ENCODE data around the gene GCK.
"Not testable (repeated sequence)": the region's sequence is repeated elsewhere in the genome, so short reads cannot be mapped to it uniquely, and the experiment has no call there.

Gene GCK

GRCh38 chr7:44200699-44201461 is 11.6 kb upstream of the GCK start, which contains the start of gene YKT6:
YKT6 (plus strand) TSS chr7:44200978; CDS start chr7:44201136, 158 bp downstream.
- peak; percentile 96 for DNase-seq

DNA sequence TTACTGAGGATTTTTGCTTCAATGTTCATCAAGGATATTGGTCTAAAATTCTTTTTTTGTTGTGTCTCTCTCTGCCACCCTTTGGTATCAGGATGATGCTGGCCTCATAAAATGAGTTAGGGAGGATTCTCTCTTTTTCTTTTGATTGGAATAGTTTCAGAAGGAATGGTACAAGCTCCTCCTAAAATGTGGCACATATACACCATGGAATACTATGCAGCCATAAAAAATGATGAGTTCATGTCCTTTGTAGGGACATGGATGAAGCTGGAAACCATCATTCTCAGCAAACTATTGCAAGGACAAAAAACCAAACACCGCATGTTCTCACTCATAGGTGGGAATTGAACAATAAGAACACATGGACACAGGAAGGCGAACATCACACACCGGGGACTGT is 10.9 kb upstream of the GCK start:
- not testable (repeated sequence) for DNase-seq

DNA sequence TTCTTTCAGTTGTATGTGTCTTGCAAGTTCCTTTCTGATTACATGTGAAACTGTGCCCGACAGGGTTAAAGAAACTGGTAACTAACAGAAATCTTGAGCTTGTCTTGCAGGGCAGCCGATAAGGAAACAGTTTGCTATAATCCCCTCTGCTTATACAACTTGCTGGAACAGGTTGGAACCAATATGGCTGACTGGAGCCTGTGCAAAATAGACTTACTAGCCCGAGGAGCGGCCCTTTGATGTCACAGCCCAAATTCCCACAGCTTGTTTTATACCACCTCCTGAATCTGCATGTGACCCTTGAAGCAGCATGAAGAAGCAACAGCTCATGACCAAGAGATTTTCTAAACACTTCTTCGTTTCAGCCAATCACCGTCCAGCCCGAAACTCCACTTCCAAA is 8.2 kb upstream of the GCK start:
- DNase-seq: no peak

DNA sequence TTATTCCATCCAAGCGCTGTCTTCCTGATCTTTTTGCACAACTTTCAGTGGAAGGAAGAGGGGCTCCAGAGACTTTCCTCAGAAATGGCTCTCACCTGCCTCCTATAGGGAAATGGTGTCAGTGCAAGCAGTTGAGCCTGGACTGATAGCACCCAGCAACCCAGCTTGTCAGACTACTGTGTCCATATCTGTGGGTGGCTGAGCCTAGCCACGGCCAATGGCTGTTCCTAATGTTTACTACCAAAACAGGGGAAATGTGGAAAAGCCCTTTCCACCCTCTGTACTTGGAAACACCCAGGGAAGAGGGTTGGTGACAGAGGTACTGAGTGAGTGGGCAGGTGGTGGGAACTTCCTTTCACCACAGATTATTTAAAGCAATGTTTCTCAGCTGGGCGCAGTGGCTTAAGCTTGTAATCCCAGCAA is 7.2 kb upstream of the GCK start:
- DNase-seq: peak; percentile 51

- no peak for DNase-seq
These were observed 6.7 kb upstream of the GCK start for GRCh38 chr7:44195889-44196288.

GRCh38 chr7:44194562-44195145 is 5.4 kb upstream of the GCK start:
- DNase-seq: no peak

- DNase-seq: peak; percentile 58
These were observed 4.8 kb upstream of the GCK start for GRCh38 chr7:44194069-44194468.

- no peak for DNase-seq
These were observed 4.0 kb upstream of the GCK start for GRCh38 chr7:44193011-44193802.

- DNase-seq: no peak
These were observed 1.9 kb upstream of the GCK start for GRCh38 chr7:44191171-44191570.

- DNase-seq: no peak
These were observed 994 bp upstream of the GCK start for GRCh38 chr7:44189993-44190872.

- DNase-seq: no peak
These were observed 586 bp downstream of the GCK start for GRCh38 chr7:44188480-44189225.

- no peak for DNase-seq
These were observed 1.4 kb downstream of the GCK start for GRCh38 chr7:44187636-44188416.

DNA sequence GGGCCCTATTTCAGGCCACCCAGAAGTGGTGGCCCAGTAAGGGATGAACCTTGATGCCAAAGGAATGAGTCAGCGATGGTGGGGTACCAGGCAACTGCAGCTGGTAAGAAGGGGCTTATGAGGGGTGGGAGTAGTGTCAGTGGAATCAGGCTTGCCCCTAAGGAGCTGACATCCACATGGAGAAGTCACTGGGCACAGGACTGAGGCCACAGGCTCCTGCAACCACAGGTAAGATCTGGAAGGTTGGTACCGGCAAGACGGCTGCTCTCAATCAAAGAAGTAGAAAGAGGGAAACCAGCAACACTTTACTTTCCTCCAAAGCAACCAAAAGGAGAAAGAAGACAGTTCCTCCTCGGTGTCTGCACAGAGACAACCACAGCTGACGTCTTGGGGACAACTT is 2.5 kb downstream of the GCK start:
- no peak for DNase-seq

- DNase-seq: no peak
These were observed 3.5 kb downstream of the GCK start for GRCh38 chr7:44185729-44186128.

GRCh38 chr7:44184873-44185446 is 4.3 kb downstream of the GCK start:
- no peak for DNase-seq

DNA sequence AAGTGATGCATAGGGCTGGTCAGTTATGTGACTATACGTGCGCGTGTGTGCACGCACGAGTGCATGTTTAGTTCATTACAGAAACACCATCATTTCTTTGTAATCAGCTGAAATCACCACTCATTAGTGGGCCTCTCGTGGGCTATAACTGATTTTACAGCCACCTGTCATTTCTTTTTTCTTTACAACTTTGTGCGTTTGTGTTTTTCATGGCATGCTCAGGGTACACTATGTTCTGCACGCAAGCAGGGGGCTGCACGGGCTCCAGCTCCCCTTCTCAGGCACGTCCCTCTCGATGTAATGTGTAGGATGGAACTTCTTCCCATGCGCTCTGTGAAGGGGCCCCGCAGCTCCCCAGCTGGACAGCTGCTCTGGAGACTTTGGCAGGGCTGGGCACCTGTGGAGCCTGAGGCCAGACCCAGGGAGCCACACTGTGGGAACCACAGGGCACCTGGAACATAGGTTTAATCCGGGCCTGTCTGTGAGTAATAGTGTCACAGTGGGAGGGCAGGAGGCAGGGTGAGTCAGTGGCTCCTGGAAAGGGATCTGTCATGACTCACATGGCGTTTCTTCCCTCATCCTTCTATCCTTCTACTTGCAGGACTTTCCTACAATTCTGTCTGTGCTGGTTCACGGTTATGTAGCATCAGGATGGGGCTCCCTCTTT is 4.9 kb downstream of the GCK start:
- peak; percentile 85 for DNase-seq

DNA sequence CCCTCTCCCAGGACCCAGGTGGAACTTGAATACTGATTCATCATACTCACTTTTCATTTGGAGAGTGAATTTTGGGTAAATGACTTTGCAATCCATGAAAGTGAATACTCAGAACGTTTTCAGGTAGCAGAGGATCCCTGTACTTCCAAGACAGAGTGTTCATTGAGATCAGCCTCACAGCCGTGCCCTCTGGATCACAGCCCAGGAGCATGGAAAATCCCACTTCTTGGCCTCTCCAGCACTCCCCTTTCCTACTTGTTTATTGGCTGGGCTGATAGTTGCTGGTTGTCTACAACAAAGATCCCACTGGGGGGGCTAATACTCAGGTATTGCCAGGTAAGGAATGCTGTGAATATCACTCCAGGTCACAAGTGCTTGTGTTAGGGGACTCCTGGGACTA is 5.9 kb downstream of the GCK start:
- DNase-seq: no peak

DNA sequence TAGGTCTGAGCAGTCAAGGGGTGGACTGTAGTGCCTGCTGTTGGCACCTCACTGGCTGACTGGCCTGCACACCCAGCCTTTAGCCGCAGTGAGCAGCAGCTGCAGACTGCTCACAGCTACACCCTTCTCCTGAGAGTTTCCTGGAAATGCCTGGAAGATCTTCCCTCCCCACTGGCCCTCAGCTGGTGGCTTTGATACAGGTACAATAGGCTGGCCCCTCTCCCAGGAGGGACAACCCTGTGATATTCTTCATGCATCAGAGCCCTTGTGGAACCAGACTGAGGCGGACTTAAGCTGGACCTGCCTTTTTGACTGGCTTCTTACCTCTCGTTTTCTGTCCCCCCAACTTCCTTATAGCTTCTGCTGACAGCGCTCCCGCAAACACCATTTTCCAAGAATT is 6.4 kb downstream of the GCK start:
- no peak for DNase-seq

DNA sequence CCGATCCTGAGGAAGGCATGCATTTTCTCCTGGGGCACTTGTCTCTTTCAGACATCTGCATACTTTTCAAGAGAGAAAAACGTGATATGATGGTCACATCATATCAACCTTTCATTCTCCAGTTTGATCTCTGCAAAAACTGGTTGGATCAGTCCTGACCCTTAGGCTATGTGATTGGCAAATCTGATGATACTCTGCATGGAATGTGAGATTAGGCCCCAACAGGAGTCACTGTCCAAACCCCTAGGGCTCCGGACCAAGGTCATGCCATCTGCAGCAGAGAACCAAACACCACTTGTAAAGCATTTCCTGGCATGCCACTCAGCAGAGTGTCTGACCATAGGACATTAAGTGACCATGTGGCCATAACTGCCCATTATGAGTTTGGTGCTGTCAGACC is 8.6 kb downstream of the GCK start:
- DNase-seq: no peak

GRCh38 chr7:44177570-44178131 is 11.6 kb downstream of the GCK start:
- peak; percentile 74 for DNase-seq
